Effector memory CD8-positive, alpha-beta T cell (primary cell): ENCODE measurements around the gene IFNA14.
A peak's percentile ranks its signal among the peaks of the same experiment; 100 is the strongest.

ENCODE experiments used
- ATAC-seq: fragments of 150-1000 bp; cut with Tn5 transposase; replicated peaks from 2 replicates; pipeline ENCODE4 v1.10.0; 2021; ENCODE audit warnings: mild to moderate bottlenecking, moderate library complexity
- DNase-seq, 3 experiments: peaks; one replicate each; pipeline ENCODE4 v3.0.0; 2021
- H3K27ac Mint-ChIP-seq, 2 donors: one replicate each; pipeline ENCODE4 v1.8.0; 2022; ENCODE audit warnings: mild to moderate bottlenecking in 2 of 2, mixed read lengths in 2 of 2, moderate library complexity in 2 of 2
- H3K27me3 Mint-ChIP-seq, 2 donors: one replicate each; pipeline ENCODE4 v1.8.0; 2022; ENCODE audit warnings: mixed read lengths in 2 of 2
- H3K36me3 Mint-ChIP-seq: one replicate; pipeline ENCODE4 v1.8.0; 2022; ENCODE audit warnings: mild to moderate bottlenecking, moderate library complexity, mixed read lengths; ENCODE audit not compliant: insufficient read depth
- H3K4me1 Mint-ChIP-seq, 2 donors: one replicate each; pipeline ENCODE4 v1.8.0; 2022; ENCODE audit warnings: low read depth in 2 of 2, mixed read lengths in 2 of 2
- H3K4me3 Mint-ChIP-seq, 2 donors: one replicate each; pipeline ENCODE4 v1.8.0; 2022; ENCODE audit warnings: mild to moderate bottlenecking in 2 of 2, mixed read lengths in 2 of 2, moderate library complexity in 2 of 2
- H3K9me3 Mint-ChIP-seq, 2 donors: one replicate each; pipeline ENCODE4 v1.8.0; 2022; ENCODE audit warnings: mixed read lengths in 2 of 2
- total RNA-seq, 9 experiments: gene quantifications; one replicate each; lab custom pipeline; 2026; lab: John Stamatoyannopoulos, UW

Gene IFNA14
- 0 reads per million in 9 experiments for total RNA-seq

DNA sequence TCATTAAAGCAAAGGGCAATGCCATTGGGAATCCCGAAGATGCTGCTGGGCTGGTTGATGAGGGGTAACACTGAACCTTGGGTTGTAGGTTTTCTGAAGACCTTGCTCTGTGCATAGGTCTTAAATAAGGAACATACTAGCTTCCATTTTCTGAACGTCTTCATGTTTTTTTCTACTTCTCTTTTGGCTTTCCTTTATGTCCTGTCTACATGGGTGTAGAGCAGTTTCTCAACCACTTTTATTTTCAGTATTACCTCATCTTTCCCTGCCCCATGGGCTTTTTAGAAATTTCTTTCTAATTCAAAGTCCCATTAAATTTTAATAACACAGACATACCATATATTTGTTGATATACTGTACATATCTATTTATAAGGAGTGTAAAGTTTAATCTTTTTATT lies at the start of gene IFNA14:
Gene IFNA14 (minus strand): TSS at position 95 of the 400 bp plus-strand sequence. CDS start 70 bp downstream, at position 25.
- no peaks in the 10 kb centered on the region for H3K9me3 Mint-ChIP-seq

GRCh38 chr9:21287280-21287679 lies 47.5 kb upstream of the IFNA14 start:
- H3K27me3 Mint-ChIP-seq: peaks cover 44 to 60% of the 10 kb centered on the region in 2 donors
- H3K36me3 Mint-ChIP-seq: no peaks in the 10 kb centered on the region
- H3K9me3 Mint-ChIP-seq: no peaks in the 10 kb centered on the region
- no peak overlapping the region for H3K4me3 Mint-ChIP-seq
- no peak overlapping the region for H3K27ac Mint-ChIP-seq
- H3K4me1 Mint-ChIP-seq: no peaks in the 10 kb centered on the region
- ATAC-seq (no peak), DNase-seq (no peak)

More for the DNA sequence above, at the start of gene IFNA14:
- no peak for DNase-seq
- H3K27ac Mint-ChIP-seq: no peak within 1 kb of the TSS
- no peak within 1 kb of the TSS for H3K4me3 Mint-ChIP-seq
- H3K4me1 Mint-ChIP-seq: peaks cover 5 to 8% of the 10 kb centered on the region in 2 donors
- ATAC-seq: no peak
- H3K36me3 Mint-ChIP-seq: no peaks in the 10 kb centered on the region
- peaks cover 23 to 35% of the 10 kb centered on the region in 2 donors for H3K27me3 Mint-ChIP-seq

GRCh38 chr9:21286659-21287058 lies 46.9 kb upstream of the IFNA14 start:
- no peak overlapping the region for H3K27ac Mint-ChIP-seq
- no peaks in the 10 kb centered on the region for H3K4me1 Mint-ChIP-seq
- ATAC-seq: no peak
- H3K36me3 Mint-ChIP-seq: no peaks in the 10 kb centered on the region
- peaks cover 44 to 53% of the 10 kb centered on the region in 2 donors for H3K27me3 Mint-ChIP-seq
- H3K4me3 Mint-ChIP-seq: no peak overlapping the region
- no peak for DNase-seq
- H3K9me3 Mint-ChIP-seq: no peaks in the 10 kb centered on the region

DNA sequence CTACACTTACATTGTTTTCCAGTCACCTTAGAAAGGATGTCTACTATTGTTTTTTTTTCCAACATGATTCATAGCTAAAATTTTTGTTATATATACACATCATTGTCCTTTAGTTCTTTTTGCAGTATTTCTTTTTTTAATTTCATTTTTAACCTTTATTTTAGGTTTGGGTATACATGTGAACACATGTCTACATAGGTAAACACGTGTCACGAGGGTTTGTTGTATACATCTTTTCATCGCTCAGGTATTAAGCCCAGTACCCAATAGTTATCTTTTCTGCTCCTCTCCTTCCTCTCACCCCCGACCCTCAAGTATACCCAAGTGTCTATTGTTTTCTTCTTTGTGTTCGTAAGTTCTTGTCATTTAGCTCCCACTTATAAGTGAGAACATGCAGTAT lies 46.3 kb upstream of the IFNA14 start:
- no peak for ATAC-seq

GRCh38 chr9:21281275-21281674 lies 41.5 kb upstream of the IFNA14 start:
- no peaks in the 10 kb centered on the region for H3K36me3 Mint-ChIP-seq
- no peak overlapping the region for H3K4me3 Mint-ChIP-seq
- no peak for ATAC-seq
- H3K27me3 Mint-ChIP-seq: peaks cover 39 to 41% of the 10 kb centered on the region in 2 donors
- no peaks in the 10 kb centered on the region for H3K9me3 Mint-ChIP-seq
- DNase-seq: no peak
- no peak overlapping the region for H3K27ac Mint-ChIP-seq
- H3K4me1 Mint-ChIP-seq: no peaks in the 10 kb centered on the region

More for the DNA sequence above, 46.3 kb upstream of the IFNA14 start:
- no peaks in the 10 kb centered on the region for H3K36me3 Mint-ChIP-seq
- no peaks in the 10 kb centered on the region for H3K4me1 Mint-ChIP-seq
- peaks cover 50 to 52% of the 10 kb centered on the region in 2 donors for H3K27me3 Mint-ChIP-seq
- H3K27ac Mint-ChIP-seq: no peak overlapping the region
- no peaks in the 10 kb centered on the region for H3K9me3 Mint-ChIP-seq
- DNase-seq: no peak
- H3K4me3 Mint-ChIP-seq: no peak overlapping the region

DNA sequence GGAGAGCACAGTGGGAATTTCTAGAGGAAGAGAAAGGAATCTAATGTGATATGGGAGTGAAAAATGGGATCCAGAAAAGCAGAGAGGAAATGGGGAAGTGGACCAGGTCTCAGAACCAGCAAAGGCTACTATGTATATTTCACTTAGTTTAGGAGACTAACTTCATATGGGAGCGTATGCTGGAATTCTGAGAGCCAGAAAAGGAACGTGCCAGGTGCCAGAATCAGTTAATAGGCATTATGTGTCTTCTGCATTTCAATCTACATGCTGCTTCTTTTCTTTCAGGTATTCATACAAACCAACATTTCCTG lies 28.5 kb upstream of the IFNA14 start:
- Mint-ChIP-seq H3K4me3 (no peak overlapping the region), H3K27ac (no peak overlapping the region), H3K36me3 (no peaks in the 10 kb centered on the region), H3K9me3 (peaks cover 0 to 2% of the 10 kb centered on the region in 2 donors), H3K27me3 (peaks cover 37 to 56% of the 10 kb centered on the region in 2 donors), H3K4me1 (peaks cover 0 to 4% of the 10 kb centered on the region in 2 donors)
- DNase-seq (no peak), ATAC-seq (no peak)

DNA sequence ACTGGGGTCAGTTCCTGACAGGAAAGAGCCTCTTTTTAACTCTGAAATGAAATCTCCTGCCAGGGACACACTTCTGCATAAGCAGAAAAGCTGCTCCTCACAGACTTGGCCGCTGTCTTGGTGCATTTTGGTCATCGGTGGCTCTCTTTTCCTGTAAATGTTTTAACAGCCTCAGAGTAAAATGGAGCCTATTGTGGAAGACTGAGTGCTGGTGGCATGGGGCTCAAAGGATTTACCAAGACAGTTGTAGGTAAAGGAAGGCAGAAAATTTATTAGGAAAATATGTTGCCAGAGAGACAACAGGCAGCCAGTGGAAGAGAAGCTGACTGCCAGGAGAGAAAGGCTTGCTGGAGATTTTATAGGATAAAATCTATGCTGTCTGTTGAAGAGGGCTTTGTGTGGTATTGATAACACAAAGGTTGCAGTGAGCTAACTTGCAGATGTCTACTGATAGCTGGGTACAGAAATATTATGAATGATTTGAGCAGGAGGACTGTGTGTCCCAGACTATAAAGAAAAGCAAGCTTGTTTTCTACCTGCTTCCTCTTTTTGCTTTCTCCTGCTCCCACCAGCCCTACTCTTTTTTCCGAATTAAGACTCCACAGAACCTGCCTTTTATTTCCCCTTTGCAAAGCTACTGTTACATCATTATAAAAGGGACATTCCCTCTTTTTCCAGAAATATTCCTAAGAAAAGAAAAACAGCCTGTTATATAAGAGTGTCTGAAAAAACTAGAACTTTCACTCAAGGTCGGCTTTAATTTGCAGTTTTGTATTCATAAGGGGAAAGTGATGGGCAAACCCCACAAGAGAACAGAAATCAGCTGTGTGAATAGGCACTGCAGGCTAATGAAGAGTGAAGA lies 27.9 kb upstream of the IFNA14 start:
- no peaks in the 10 kb centered on the region for H3K9me3 Mint-ChIP-seq
- no peak for ATAC-seq
- DNase-seq: no peak

GRCh38 chr9:21266733-21267484 lies 27.1 kb upstream of the IFNA14 start:
- H3K4me3 Mint-ChIP-seq: no peak overlapping the region
- H3K27ac Mint-ChIP-seq: no peak overlapping the region
- ATAC-seq (no peak), DNase-seq (no peak)
- no peaks in the 10 kb centered on the region for H3K9me3 Mint-ChIP-seq
- no peaks in the 10 kb centered on the region for H3K36me3 Mint-ChIP-seq
- H3K27me3 Mint-ChIP-seq: peaks cover 31 to 43% of the 10 kb centered on the region in 2 donors
- H3K4me1 Mint-ChIP-seq: peaks cover 0 to 4% of the 10 kb centered on the region in 2 donors

More for the DNA sequence above, 27.9 kb upstream of the IFNA14 start:
- no peak overlapping the region for H3K4me3 Mint-ChIP-seq
- H3K27me3 Mint-ChIP-seq: peaks cover 31 to 50% of the 10 kb centered on the region in 2 donors
- peaks cover 0 to 4% of the 10 kb centered on the region in 2 donors for H3K4me1 Mint-ChIP-seq
- no peaks in the 10 kb centered on the region for H3K36me3 Mint-ChIP-seq
- no peak overlapping the region for H3K27ac Mint-ChIP-seq

- peaks cover 19 to 30% of the 10 kb centered on the region in 2 donors for H3K27me3 Mint-ChIP-seq
- H3K27ac Mint-ChIP-seq: no peak overlapping the region
- no peak overlapping the region for H3K4me3 Mint-ChIP-seq
- H3K36me3 Mint-ChIP-seq: no peaks in the 10 kb centered on the region
- peaks cover 0 to 4% of the 10 kb centered on the region in 2 donors for H3K4me1 Mint-ChIP-seq
- no peak for DNase-seq
- no peaks in the 10 kb centered on the region for H3K9me3 Mint-ChIP-seq
- ATAC-seq: no peak
Measured at GRCh38 chr9:21265421-21266189, 25.8 kb upstream of the IFNA14 start.

DNA sequence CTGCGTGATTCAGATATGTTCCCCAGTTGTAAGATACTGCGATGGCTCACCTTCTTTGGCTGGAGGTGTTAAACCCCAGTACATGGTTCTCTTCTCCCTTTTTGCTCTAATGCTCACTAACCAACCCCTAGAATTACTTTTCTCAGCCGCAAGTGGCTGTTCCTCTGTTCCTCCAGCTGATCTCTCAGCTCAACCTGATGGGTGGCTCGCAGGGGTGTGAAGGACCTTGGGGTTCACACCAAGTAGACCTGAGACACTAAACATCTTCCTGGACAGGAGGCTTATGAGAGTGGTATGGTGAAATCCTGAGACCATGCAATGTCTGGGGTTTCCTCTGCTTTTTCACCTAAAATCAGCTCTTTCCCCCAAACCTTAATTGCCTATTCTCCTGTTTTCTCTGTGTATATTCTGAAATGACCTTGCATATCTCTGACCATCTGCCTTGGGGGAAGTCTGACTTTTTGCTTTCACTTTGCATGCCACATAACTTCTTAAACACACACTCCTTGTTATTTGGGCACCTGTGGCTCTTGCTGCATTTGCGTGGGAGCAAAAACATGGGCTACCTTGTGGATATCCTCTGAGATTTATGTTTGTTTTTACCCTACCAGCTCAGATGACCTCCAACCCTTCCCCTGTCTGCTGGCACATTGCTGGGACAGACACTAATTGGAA lies 15.9 kb upstream of the IFNA14 start:
- no peak overlapping the region for H3K4me3 Mint-ChIP-seq
- H3K27ac Mint-ChIP-seq: no peak overlapping the region
- no peaks in the 10 kb centered on the region for H3K9me3 Mint-ChIP-seq
- H3K4me1 Mint-ChIP-seq: peaks cover 5 to 8% of the 10 kb centered on the region in 2 donors
- H3K27me3 Mint-ChIP-seq: peaks cover 29 to 37% of the 10 kb centered on the region in 2 donors
- ATAC-seq (no peak), DNase-seq (no peak)
- H3K36me3 Mint-ChIP-seq: peaks cover 2% of the 10 kb centered on the region

DNA sequence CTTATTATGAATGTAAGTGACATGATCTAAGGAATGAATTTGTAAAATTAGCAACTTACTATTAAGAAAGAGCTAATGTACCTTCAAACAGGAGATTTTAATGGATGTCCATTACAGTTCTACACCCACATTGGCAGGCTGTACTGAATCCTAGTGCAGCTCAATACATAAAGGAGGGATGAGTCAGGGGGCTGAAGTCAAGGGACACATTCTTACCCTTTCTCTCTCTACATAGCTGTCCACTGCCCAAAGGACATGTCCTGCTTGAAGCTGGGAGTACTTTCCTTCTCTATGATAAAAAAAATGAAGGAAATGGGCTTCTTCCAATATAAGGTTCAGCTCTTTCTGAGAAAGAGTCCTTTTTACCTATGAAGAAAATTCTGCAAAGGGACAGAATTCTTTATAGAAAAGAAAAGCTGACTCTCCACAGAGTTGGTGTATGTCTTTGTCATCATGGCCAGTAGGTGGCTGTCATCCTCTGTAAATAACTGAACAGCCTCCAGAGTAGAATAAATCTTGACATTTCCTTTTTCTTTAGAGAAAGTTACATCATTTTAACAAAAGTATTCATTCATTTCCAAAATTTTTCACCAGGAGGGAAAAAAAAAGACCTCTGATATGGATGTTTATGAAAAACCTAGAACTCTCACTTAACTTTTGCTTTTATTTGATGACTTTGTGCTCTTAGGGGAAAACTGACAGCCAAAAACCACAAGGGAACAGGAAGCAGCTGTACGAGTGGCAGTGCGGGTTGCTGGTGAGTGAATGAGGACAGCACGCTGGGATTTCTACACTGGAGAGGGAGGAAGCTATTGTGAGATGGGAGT lies 13.1 kb upstream of the IFNA14 start:
- peaks cover 2% of the 10 kb centered on the region for H3K36me3 Mint-ChIP-seq

DNA sequence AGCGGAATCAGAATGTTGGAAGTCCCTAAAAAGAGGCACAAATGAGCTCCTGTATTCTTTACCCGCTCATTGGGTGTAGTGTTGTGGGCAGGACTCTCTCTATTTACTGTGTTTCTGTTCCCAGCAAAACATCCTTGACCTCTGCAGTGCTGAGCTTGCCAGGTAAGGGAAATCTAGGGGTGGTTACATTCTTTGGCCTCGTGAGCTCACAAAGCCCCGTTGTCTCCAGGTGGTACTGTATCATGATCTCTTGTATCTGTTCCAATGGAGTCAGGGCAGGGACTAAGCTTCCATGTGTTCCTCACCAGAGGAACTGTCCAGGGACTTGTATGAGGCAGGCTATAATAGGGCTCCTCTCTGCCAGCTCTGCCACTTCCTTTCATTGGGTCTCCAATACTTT lies 11.8 kb upstream of the IFNA14 start:
- peaks cover 2% of the 10 kb centered on the region for H3K36me3 Mint-ChIP-seq
- ATAC-seq (no peak), DNase-seq (no peak)
- H3K4me1 Mint-ChIP-seq: peaks cover 5 to 8% of the 10 kb centered on the region in 2 donors
- H3K27me3 Mint-ChIP-seq: peaks cover 35 to 42% of the 10 kb centered on the region in 2 donors
- H3K9me3 Mint-ChIP-seq: no peaks in the 10 kb centered on the region
- H3K27ac Mint-ChIP-seq: no peak overlapping the region
- H3K4me3 Mint-ChIP-seq: no peak overlapping the region

More for the DNA sequence above, 13.1 kb upstream of the IFNA14 start:
- peak; percentile 76 for ATAC-seq
- peaks cover 5 to 8% of the 10 kb centered on the region in 2 donors for H3K4me1 Mint-ChIP-seq
- H3K4me3 Mint-ChIP-seq: no peak overlapping the region
- H3K9me3 Mint-ChIP-seq: no peaks in the 10 kb centered on the region
- H3K27me3 Mint-ChIP-seq: peaks cover 45 to 52% of the 10 kb centered on the region in 2 donors
- H3K27ac Mint-ChIP-seq: peak overlapping the region; percentile 2 to 6
- no peak for DNase-seq
